Activated CD8-positive, alpha-beta memory T cell treated with anti-CD3 and anti-CD28 coated beads for 1 hour (primary cell): ENCODE measurements around the gene ST6GALNAC1.
A peak's percentile ranks its signal among the peaks of the same experiment; 100 is the strongest.
"Not testable (repeated sequence)": the region's sequence is repeated elsewhere in the genome, so short reads cannot be mapped to it uniquely, and the experiment has no call there.

Experiments used
- DNase-seq, 2 donors: peaks; one replicate each; pipeline ENCODE4 v3.0.0-alpha.2; 2020; ENCODE audit warnings: low read depth in 1 of 2; ENCODE audit errors: extremely low read depth in 1 of 2

ST6GALNAC1 gene

DNA sequence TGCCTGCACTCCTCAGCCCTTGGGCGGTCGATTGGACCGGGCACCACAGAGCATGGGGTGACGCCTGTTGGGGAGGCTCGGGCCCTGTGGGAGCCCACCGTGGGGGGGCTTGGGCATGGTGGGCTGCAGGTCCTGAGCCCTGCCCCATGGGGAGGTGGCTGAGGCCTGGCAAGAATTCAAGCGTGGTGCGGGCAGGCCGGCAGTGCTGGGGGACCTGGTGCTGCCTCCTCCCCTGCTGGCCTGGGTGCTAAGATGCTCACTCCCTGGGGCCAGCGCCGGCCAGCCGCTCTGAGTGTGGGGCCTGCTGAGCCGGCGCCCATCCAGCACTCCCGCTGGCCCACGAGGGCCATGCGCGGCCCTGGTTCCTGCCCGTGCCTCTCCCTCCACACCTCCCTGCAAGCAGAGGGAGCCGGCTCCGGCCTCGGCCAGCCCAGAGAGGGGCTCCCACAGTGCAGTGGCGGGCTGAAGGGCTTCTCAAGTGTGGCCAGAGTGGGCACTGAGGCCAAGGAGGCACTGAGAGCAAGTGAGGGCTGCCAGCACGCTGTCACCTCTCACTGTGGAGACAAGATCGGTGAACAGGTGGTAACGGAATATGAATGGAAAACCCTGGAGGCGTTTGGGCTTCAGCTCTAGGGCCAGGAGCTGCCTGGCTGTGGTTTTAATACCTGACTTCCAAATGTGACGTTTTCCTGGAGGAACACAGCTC lies 28.5 kb downstream of the ST6GALNAC1 start:
- DNase-seq, result no peak

GRCh38 chr17:76614064-76614759 lies 29.3 kb downstream of the ST6GALNAC1 start:
- not testable (repeated sequence) for DNase-seq

DNA sequence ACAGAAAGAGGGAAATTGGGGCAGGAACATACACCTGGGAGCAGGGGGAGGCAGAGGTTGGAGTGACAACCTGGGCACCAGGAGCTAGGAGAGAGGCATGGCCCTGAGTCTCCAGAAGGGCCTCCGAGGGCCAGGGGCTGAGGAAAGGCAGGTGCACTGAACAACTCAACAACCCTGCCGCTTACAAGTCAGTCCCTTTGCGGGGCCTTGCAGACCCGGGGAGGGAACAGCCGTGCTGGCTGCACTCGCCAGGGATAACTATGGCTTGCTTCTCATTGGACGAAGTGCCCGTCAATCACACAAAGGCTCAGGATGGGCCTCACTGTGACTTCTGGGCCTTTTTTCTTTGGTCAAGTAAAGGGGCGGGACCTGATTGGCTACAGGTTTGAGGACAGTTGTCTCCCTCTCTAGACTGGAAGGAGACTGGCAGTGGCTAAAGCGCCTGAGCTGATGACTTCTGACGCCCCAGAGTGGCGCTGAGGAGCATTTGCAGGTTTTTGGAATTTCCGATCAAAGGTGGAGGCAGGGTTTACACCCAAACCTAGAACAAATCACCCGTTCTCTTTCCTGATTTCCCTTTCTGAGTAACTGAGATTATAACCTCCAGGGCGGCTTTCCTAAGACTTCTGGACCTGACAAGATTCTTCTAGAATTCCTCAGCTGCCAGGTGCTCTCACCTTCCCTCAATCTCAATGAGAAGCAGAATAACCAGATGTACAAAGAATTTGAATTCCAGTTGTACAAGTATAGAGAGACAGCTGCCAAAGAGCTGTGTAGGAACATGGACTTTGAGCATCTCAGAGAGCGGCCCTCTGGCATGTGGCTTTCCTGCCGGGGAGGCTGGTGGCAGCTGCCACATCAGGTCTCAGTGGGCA lies 30.3 kb downstream of the ST6GALNAC1 start:
- DNase-seq, result no peak

DNA sequence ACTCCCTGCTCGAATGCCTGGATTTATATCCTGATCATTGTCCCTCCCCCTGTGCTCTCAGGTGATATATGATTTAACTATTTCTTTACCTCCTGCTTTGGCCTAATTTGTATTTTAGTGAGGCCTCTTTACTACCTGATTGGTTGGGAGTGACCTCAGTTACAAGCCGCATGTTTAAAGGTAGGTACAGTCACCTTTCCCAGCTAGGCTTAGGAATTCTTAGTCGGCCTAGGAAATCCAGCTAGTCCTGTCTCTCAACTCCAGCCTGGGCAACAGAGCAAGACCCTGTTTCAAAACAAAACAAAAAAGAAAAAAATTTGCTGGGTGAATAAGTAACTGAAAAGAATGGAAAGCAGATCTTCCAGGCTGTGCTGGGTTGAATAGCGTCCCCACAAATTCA lies 31.1 kb downstream of the ST6GALNAC1 start:
- no peak for DNase-seq

DNA sequence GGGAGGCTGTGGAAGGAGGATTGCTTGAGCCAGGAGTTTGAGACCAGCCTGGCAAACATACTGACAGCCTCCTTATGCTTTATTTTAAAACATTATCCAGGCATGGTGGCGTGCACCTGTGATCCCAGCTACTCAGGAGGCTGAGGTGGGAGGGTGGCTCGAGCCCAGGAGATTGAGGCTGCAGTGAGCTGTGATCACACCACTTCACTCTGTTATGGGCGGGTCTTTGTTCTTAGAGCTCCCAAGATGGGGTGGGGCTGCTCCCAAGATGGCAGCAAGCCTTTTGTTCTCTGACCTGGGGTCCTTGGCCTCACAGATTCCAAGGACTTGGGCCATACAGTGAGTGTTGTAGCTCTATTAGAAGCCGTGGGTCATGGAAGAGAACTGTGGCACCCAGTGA lies 31.8 kb downstream of the ST6GALNAC1 start:
- no peak for DNase-seq

DNA sequence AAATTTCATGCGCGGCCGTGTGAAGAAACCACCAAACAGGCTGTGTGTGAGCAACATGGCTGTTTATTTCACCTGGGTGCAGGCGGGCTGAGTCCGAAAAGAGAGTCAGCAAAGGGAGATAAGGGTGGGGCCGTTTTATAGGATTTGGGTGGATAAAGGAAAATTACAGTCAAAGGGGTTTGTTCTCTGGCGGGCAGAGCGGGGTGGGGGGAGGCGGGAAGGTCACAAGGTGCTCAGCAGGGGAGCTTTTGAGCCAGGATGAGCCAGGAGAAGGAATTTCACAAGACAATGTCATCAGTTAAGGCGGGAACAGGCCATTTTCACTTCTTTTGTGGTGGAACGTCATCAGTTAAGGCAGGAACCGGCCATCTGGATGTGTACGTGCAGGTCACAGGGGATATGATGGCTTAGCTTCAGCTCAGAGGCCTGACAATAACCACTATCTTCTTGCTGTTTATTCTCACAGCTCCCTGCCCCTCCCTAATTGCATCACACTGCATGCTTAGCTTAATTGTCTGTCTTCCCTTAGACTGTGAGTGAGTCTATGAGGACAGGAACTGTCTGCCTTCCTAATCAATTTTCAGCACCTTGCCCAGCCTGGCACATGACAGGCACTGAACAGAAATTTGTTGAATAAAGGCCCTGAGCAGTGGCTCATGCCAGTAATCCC lies 32.3 kb downstream of the ST6GALNAC1 start:
- DNase-seq, result not testable (repeated sequence)

DNA sequence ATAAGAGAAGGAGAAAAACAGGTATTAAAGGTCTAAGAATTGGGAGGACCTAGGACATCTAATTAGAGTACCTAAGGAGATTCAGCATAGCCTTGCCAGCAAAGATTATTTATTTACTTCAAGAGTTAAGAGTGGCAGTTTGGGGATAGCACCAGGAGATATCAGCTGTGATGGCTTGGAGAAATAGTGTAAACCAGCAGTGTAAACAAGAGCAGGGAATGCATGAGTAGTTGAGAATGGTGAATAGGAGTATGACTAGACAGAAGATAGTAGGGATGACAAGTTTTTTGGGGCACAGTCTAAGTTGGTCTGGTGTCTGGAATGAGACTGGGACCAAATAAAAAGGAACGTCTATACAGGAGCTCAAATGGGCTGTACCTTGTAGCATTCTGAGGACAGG lies 36.9 kb downstream of the ST6GALNAC1 start:
- not testable (repeated sequence) for DNase-seq

GRCh38 chr17:76601065-76601464 lies 42.5 kb downstream of the ST6GALNAC1 start:
- no peak for DNase-seq

DNA sequence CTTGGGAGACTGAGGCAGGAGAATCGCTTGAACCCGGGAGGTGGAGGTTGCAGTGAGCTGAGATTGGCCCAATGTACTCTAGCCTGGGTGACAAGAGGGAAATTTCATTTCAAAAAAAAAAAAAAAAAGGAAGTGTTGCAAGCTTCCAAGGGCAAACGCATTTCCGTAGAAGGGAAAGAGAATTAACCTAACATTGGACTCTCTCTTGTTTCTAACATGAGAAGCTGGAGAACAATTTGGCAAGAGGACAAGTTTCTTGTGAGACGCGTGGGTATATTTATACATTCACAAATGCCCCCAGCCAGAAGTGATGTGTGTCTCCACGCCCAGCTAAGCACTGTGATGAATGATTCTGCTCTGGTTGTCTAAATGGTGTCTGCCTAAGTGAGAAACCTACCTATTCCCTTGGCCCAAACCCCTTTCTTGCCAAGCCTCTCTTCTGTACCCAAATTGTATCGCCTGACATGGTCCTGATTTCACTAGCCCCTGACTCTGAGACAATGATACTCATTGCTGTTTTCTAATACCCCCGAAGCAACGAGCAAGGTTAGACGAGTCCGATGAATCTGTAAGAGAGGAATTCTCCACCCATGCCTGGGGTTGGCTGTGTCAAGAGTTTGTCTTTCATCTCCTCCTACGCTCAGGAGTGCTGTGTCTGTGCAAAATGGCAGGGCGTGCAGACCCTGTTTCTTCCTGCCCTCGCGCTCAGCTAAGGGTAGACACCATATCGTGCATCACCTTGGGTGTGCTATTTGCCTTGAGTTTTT lies 43.7 kb downstream of the ST6GALNAC1 start:
- DNase-seq, result no peak

- no peak for DNase-seq
Measured at GRCh38 chr17:76598004-76598439, 45.5 kb downstream of the ST6GALNAC1 start.

- DNase-seq, result no peak
Measured at GRCh38 chr17:76597156-76598003, 46.2 kb downstream of the ST6GALNAC1 start.

GRCh38 chr17:76594690-76595089 lies 48.9 kb downstream of the ST6GALNAC1 start:
- no peak for DNase-seq

- no peak for DNase-seq
Measured at GRCh38 chr17:76593959-76594358, 49.6 kb downstream of the ST6GALNAC1 start.

DNA sequence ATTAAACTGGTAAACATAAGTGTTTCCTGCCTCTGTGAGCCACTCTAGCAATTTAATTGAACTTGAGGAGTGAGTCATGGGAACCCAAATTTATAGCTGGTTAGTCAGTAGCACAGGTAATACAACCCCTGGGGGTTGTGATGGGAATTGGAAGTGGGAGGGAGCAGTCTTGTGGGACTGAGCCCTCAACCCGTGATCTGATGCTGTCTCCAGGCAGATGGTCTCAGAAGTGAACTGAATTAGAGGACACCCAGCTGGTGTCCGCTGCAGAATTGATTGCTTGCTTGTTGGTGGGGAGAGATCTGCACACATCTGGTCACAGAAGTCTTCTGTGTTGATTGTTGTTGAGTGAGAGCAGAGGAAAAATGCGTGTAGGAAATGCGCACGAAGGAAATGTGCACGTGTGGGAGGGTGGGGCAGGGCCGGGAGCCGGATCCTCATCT lies 50.2 kb downstream of the ST6GALNAC1 start:
- no peak for DNase-seq

DNA sequence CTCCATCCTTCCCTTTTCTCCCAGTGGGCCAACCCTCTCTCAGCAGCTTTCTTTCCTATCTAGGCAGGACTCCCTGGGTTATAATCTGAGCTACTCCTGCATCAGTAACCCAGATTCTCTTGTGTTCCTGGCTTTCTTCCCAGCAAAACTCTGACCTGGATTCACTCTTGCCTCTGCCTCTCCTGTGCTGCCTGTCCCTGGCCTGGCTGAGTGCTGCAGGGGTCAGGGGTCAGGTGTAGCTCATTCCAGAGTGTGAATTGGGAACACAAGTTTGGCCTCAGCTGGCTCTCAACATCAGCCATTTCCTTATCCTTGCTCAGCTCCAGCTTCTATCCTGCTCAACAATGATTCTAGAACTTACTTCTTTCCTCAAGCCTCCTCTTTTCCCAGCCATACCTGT lies 55.4 kb downstream of the ST6GALNAC1 start:
- DNase-seq, result no peak

GRCh38 chr17:76586741-76587487 lies 56.6 kb downstream of the ST6GALNAC1 start:
- no peak for DNase-seq

GRCh38 chr17:76585649-76586593 lies 57.6 kb downstream of the ST6GALNAC1 start, which contains the start of gene ST6GALNAC2:
Gene ST6GALNAC2 (minus strand): TSS chr17:76585860. CDS start chr17:76585808, 52 bp downstream.
- DNase-seq, result peak in 1 of 2 donors; percentile 15
